Neural progenitor cell (in vitro differentiated cells): ENCODE data around the gene CD24. TPM values are rescaled to one million over a fixed set of nuclear protein-coding genes. Genes with fewer than 3 reads are reported as not detected.

ENCODE experiments used
- DNase-seq: peaks from one replicate; pipeline ENCODE4 v3.0.0-alpha.2; 2016; ENCODE audit warnings: low spot score
- H2AFZ ChIP-seq: fragments of 200-600 bp; sonication (generic); replicated peaks from 2 replicates; pipeline ENCODE4 v1.6.1; 2016; ENCODE audit warnings: antibody characterized with exemption
- H3F3A ChIP-seq: fragments of 200-600 bp; sonication (generic); 2 replicates; pipeline ENCODE4 v1.6.1; 2016; ENCODE audit warnings: antibody characterized with exemption, low read depth
- H3K27ac ChIP-seq: fragments of 200-600 bp; sonication (generic); 2 replicates; pipeline ENCODE4 v1.5.1; 2016; ENCODE audit warnings: mild to moderate bottlenecking
- H3K27me3 ChIP-seq: fragments of 200-600 bp; sonication (generic); 2 replicates; pipeline ENCODE4 v1.6.1; 2016; ENCODE audit warnings: mild to moderate bottlenecking, moderate library complexity
- H3K36me3 ChIP-seq: fragments of 200-600 bp; sonication (generic); 2 replicates; pipeline ENCODE4 v1.5.1; 2016
- H3K4me1 ChIP-seq: fragments of 200-600 bp; sonication (generic); 2 replicates; pipeline ENCODE4 v1.6.1; 2016; ENCODE audit warnings: mixed run types
- H3K4me2 ChIP-seq: fragments of 200-600 bp; sonication (generic); 2 replicates; pipeline ENCODE4 v1.6.1; 2016
- H3K4me3 ChIP-seq: fragments of 200-600 bp; sonication (generic); 2 replicates; pipeline ENCODE4 v1.5.1; 2016
- H3K79me2 ChIP-seq: fragments of 200-600 bp; sonication (generic); 2 replicates; pipeline ENCODE4 v1.6.1; 2016; ENCODE audit warnings: low read depth
- H3K9ac ChIP-seq: fragments of 200-600 bp; sonication (generic); 2 replicates; pipeline ENCODE4 v1.6.1; 2016
- H3K9me3 ChIP-seq: fragments of 200-600 bp; sonication (generic); 2 replicates; pipeline ENCODE4 v1.5.1; 2016; ENCODE audit warnings: low read depth
- H4K20me1 ChIP-seq: fragments of 200-600 bp; sonication (generic); 2 replicates; pipeline ENCODE4 v1.6.1; 2016; ENCODE audit warnings: low read depth
- H3K27ac Mint-ChIP-seq: 3 replicates; pipeline ENCODE4 v1.8.0; 2021; ENCODE audit warnings: mixed read lengths
- H3K27me3 Mint-ChIP-seq: 2 replicates; pipeline ENCODE4 v1.8.0; 2022; ENCODE audit warnings: low read depth, mild to moderate bottlenecking, inconsistent platforms, moderate library complexity, mixed read lengths; ENCODE audit not compliant: insufficient read depth
- H3K36me3 Mint-ChIP-seq: 3 replicates; pipeline ENCODE4 v1.8.0; 2021; ENCODE audit warnings: mixed read lengths
- H3K4me1 Mint-ChIP-seq: 3 replicates; pipeline ENCODE4 v1.8.0; 2021; ENCODE audit warnings: mixed read lengths
- H3K4me3 Mint-ChIP-seq: 3 replicates; pipeline ENCODE4 v1.8.0; 2021; ENCODE audit warnings: mild to moderate bottlenecking, moderate library complexity, mixed read lengths
- H3K9me3 Mint-ChIP-seq: 3 replicates; pipeline ENCODE4 v1.8.0; 2020; ENCODE audit warnings: mixed read lengths
- EZH2 ChIP-seq: fragments of 200-600 bp; sonication (generic); IDR thresholded peaks from 2 replicates; pipeline ENCODE4 v1.6.1; 2017; ENCODE audit warnings: antibody characterized with exemption, mild to moderate bottlenecking, moderate library complexity
- EZH2phosphoT487 ChIP-seq: fragments of 200-600 bp; sonication (generic); IDR thresholded peaks from 2 replicates; pipeline ENCODE4 v1.6.1; 2017; ENCODE audit warnings: antibody characterized with exemption
- total RNA-seq: library from RNA; depleted of rRNA; stranded (reverse); fragments of >200 nt; gene quantifications from 2 replicates; pipeline ENCODE4 v1.2.3, GENCODE V29; 2015; ENCODE audit warnings: low replicate concordance
- TF ChIP-seq, protein P1 (sequence below): fragments of 200-600 bp; sonication (generic); IDR thresholded peaks from 2 replicates; pipeline ENCODE4 v1.5.1; 2017; ENCODE audit warnings: antibody characterized with exemption, mild to moderate bottlenecking

Gene CD24
- total RNA-seq, 1 donor from 2014 or later, result 448 TPM

DNA sequence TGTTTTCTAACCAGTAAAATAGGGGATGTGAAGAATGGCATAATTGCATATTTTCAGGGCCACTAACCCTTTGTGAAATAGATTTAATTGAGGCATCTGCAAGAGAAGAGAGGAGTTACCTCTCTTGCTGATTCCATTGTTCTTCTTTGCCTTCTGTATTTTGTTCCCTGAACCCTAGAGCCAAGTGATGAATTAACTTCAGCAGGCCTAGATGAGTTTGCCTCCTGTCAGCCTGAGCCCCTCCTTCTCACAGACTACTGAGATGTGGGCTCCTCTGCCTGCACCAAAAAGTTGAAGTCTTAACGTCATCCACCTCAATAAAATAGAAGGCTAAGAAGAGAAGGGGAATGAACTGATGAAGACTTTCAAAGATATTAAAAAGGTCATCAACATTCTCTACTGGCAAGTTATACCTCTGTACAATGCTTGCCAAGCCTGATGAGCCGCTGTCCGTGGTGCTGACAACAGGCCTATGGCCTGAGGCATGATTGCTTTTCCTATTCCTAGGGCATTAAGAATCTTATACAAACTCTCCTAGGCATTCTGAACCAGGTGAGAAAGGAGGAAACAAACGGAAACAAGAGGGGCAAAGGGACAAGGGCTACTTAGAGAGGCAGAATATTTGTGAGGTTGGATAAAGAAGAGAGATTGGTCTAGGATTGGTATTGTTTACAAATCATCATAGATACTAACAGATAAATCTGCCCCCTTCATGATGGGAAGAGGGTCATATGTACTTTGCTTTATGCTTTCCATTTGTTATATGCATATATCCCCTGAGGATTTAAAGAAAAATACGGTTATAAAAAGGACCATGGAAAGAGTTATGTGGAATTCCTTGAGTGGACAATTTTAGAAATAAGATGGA lies 46.8 kb downstream of the CD24 start:
- TF ChIP-seq EZH2phosphoT487, result no peak
- TF ChIP-seq, protein P1, sequence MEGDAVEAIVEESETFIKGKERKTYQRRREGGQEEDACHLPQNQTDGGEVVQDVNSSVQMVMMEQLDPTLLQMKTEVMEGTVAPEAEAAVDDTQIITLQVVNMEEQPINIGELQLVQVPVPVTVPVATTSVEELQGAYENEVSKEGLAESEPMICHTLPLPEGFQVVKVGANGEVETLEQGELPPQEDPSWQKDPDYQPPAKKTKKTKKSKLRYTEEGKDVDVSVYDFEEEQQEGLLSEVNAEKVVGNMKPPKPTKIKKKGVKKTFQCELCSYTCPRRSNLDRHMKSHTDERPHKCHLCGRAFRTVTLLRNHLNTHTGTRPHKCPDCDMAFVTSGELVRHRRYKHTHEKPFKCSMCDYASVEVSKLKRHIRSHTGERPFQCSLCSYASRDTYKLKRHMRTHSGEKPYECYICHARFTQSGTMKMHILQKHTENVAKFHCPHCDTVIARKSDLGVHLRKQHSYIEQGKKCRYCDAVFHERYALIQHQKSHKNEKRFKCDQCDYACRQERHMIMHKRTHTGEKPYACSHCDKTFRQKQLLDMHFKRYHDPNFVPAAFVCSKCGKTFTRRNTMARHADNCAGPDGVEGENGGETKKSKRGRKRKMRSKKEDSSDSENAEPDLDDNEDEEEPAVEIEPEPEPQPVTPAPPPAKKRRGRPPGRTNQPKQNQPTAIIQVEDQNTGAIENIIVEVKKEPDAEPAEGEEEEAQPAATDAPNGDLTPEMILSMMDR, result no peak
- no peak for TF ChIP-seq EZH2
- H3K9me3 ChIP-seq, result no peaks in the 10 kb centered on the region
- peak overlapping the region; percentile 14 for H3K4me2 ChIP-seq
- H3K36me3 Mint-ChIP-seq, result no peaks in the 10 kb centered on the region
- H3K4me1 Mint-ChIP-seq, result peaks cover 15% of the 10 kb centered on the region
- H3K4me3 Mint-ChIP-seq, result no peak overlapping the region
- H2AFZ ChIP-seq, result no peak overlapping the region
- no peaks in the 10 kb centered on the region for H3K79me2 ChIP-seq
- no peak overlapping the region for H3K4me3 ChIP-seq
- no peaks in the 10 kb centered on the region for H3K36me3 ChIP-seq
- H3K4me1 ChIP-seq, result peaks cover 34% of the 10 kb centered on the region
- H3K27me3 Mint-ChIP-seq, result no peaks in the 10 kb centered on the region
- H3K27ac Mint-ChIP-seq, result no peak overlapping the region
- no peak overlapping the region for H3K9ac ChIP-seq
- DNase-seq, result peak; percentile 87
- peaks cover 11% of the 10 kb centered on the region for H4K20me1 ChIP-seq
- no peaks in the 10 kb centered on the region for H3K27me3 ChIP-seq
- H3F3A ChIP-seq, result peaks cover 19% of the 10 kb centered on the region
- H3K9me3 Mint-ChIP-seq, result no peaks in the 10 kb centered on the region
- H3K27ac ChIP-seq, result no peak overlapping the region

DNA sequence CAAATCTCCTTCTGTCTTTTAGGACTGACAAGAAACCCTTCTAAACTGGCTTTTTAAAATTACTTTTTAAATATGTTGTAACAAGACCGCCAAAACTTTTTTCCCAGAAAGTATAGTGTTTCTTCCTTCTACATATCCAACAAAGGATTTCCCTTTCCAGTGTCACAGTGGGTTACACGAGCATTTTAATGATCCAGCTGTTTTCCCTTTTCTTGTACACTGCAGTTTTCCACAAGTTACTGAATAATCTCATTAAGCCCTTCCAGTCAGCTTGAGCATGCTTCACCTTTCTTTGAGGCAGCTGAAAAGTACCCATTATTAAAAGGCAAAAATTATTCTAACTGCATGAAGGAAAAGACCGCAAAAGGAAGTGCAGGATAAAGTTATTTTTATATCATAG lies 48.6 kb downstream of the CD24 start:
- Histone ChIP-seq H3K27ac (peak overlapping the region; percentile 16), H3K4me3 (no peak overlapping the region), H3K9me3 (no peaks in the 10 kb centered on the region), H2AFZ (peak overlapping the region; percentile 59), H4K20me1 (peaks cover 11% of the 10 kb centered on the region), H3F3A (peaks cover 19% of the 10 kb centered on the region), H3K27me3 (no peaks in the 10 kb centered on the region), H3K9ac (no peak overlapping the region), H3K4me1 (peaks cover 34% of the 10 kb centered on the region), H3K4me2 (peak overlapping the region; percentile 63), H3K79me2 (no peaks in the 10 kb centered on the region), H3K36me3 (no peaks in the 10 kb centered on the region)
- no peaks in the 10 kb centered on the region for H3K36me3 Mint-ChIP-seq
- no peak for DNase-seq
- H3K4me1 Mint-ChIP-seq, result peaks cover 15% of the 10 kb centered on the region
- no peak overlapping the region for H3K4me3 Mint-ChIP-seq
- H3K27ac Mint-ChIP-seq, result no peak overlapping the region
- TF ChIP-seq EZH2 (no peak), EZH2phosphoT487 (no peak)
- TF ChIP-seq, protein P1, result no peak
- H3K9me3 Mint-ChIP-seq, result no peaks in the 10 kb centered on the region
- no peaks in the 10 kb centered on the region for H3K27me3 Mint-ChIP-seq

- no peaks in the 10 kb centered on the region for H3K9me3 ChIP-seq
- H3K4me3 Mint-ChIP-seq, result no peak overlapping the region
- H3K4me1 ChIP-seq, result peaks cover 34% of the 10 kb centered on the region
- H3K9me3 Mint-ChIP-seq, result no peaks in the 10 kb centered on the region
- peaks cover 15% of the 10 kb centered on the region for H3K4me1 Mint-ChIP-seq
- peak overlapping the region; percentile 61 for H2AFZ ChIP-seq
- no peak overlapping the region for H3K27ac Mint-ChIP-seq
- H3K9ac ChIP-seq, result no peak overlapping the region
- H3K36me3 ChIP-seq, result no peaks in the 10 kb centered on the region
- no peaks in the 10 kb centered on the region for H3K27me3 ChIP-seq
- H3K4me3 ChIP-seq, result no peak overlapping the region
- TF ChIP-seq EZH2, result no peak
- TF ChIP-seq, protein P1, result no peak
- TF ChIP-seq EZH2phosphoT487, result no peak
- H3K4me2 ChIP-seq, result peak overlapping the region; percentile 63
- H3K36me3 Mint-ChIP-seq, result no peaks in the 10 kb centered on the region
- H3K27ac ChIP-seq, result peak overlapping the region; percentile 16
- peaks cover 19% of the 10 kb centered on the region for H3F3A ChIP-seq
- H3K79me2 ChIP-seq, result no peaks in the 10 kb centered on the region
- no peak for DNase-seq
- no peaks in the 10 kb centered on the region for H3K27me3 Mint-ChIP-seq
- H4K20me1 ChIP-seq, result peaks cover 11% of the 10 kb centered on the region
Measured at GRCh38 chr6:106924694-106925523, 49.6 kb downstream of the CD24 start.
